ENCODE measurements around the gene ERGIC1.

The ERGIC1 gene

GRCh38 chr5:172898843-172899369 lies 64.9 kb downstream of the ERGIC1 start:
- in situ Hi-C loops (cut with MboI; ENCODE audit: low sequenced_read_pairs), result no loop called here

- in situ Hi-C loops (cut with MboI; ENCODE audit: low sequenced_read_pairs), result no loop called here
Observed at GRCh38 chr5:172899436-172899835, 65.4 kb downstream of the ERGIC1 start.

GRCh38 chr5:172901012-172901780 lies 67.1 kb downstream of the ERGIC1 start:
- in situ Hi-C loops (cut with MboI; ENCODE audit: low sequenced_read_pairs), result no loop called here

GRCh38 chr5:172901788-172902496 lies 67.9 kb downstream of the ERGIC1 start:
- in situ Hi-C loops (cut with MboI; ENCODE audit: low sequenced_read_pairs), result no loop called here

- in situ Hi-C loops (cut with MboI; ENCODE audit: low sequenced_read_pairs), result no loop called here
Observed at GRCh38 chr5:172902497-172903472, 68.7 kb downstream of the ERGIC1 start.

GRCh38 chr5:172903790-172904189 lies 69.7 kb downstream of the ERGIC1 start:
- in situ Hi-C loops (cut with MboI; ENCODE audit: low sequenced_read_pairs), result no loop called here

- in situ Hi-C loops (cut with MboI; ENCODE audit: low sequenced_read_pairs), result no loop called here
Observed at GRCh38 chr5:172904312-172904642, 70.2 kb downstream of the ERGIC1 start.

- in situ Hi-C loops (cut with MboI; ENCODE audit: low sequenced_read_pairs), result no loop called here
Observed at GRCh38 chr5:172904643-172905345, 70.7 kb downstream of the ERGIC1 start.

GRCh38 chr5:172905346-172906140 lies 71.5 kb downstream of the ERGIC1 start:
- in situ Hi-C loops (cut with MboI; ENCODE audit: low sequenced_read_pairs), result no loop called here

- in situ Hi-C loops (cut with MboI; ENCODE audit: low sequenced_read_pairs), result no loop called here
Observed at GRCh38 chr5:172906436-172906835, 72.4 kb downstream of the ERGIC1 start.

GRCh38 chr5:172906888-172907287 lies 72.8 kb downstream of the ERGIC1 start:
- in situ Hi-C loops (cut with MboI; ENCODE audit: low sequenced_read_pairs), result no loop called here

- in situ Hi-C loops (cut with MboI; ENCODE audit: low sequenced_read_pairs), result no loop called here
Observed at GRCh38 chr5:172907657-172908056, 73.6 kb downstream of the ERGIC1 start.

- in situ Hi-C loops (cut with MboI; ENCODE audit: low sequenced_read_pairs), result no loop called here
Observed at GRCh38 chr5:172908662-172909061, 74.6 kb downstream of the ERGIC1 start.

- in situ Hi-C loops (cut with MboI; ENCODE audit: low sequenced_read_pairs), result no loop called here
Observed at GRCh38 chr5:172909931-172910502, 76.0 kb downstream of the ERGIC1 start.

- in situ Hi-C loops (cut with MboI; ENCODE audit: low sequenced_read_pairs), result no loop called here
Observed at GRCh38 chr5:172910828-172911627, 77.0 kb downstream of the ERGIC1 start.

GRCh38 chr5:172911628-172911880 lies 77.5 kb downstream of the ERGIC1 start:
- in situ Hi-C loops (cut with MboI; ENCODE audit: low sequenced_read_pairs), result no loop called here

- in situ Hi-C loops (cut with MboI; ENCODE audit: low sequenced_read_pairs), result no loop called here
Observed at GRCh38 chr5:172911976-172912375, 77.9 kb downstream of the ERGIC1 start.

- in situ Hi-C loops (cut with MboI; ENCODE audit: low sequenced_read_pairs), result no loop called here
Observed at GRCh38 chr5:172913117-172913850, 79.2 kb downstream of the ERGIC1 start.
